Spleen (tissue), 11 donors: Measurements from ENCODE around the gene KCNT1. TPM values are rescaled to one million over a fixed set of nuclear protein-coding genes. Genes with fewer than 3 reads are reported as not detected.

Source experiments
- DNase-seq: peaks from one replicate; pipeline ENCODE4 v3.0.0-alpha.2; 2020
- H3K27ac ChIP-seq, 8 donors: fragments of 200-600 bp; sonication (generic) in 7 of 8; 1 replicate in 4 of 8; 2 replicates in 4 of 8; pipeline versions ENCODE4 v1.5.0 to v1.8.0; 2016 to 2021; ENCODE audit warnings: inconsistent platforms in 4 of 8, mild to moderate bottlenecking in 4 of 8, moderate library complexity in 1 of 8
- H3K27me3 ChIP-seq, 7 donors: fragments of 200-600 bp; sonication (generic) in 6 of 7; replicated peaks in 1 of 7; 1 replicate in 4 of 7; 2 replicates in 3 of 7; pipeline versions ENCODE4 v1.5.0 to v1.8.0; 2016 to 2021; ENCODE audit warnings: inconsistent platforms in 3 of 7, mild to moderate bottlenecking in 1 of 7
- H3K36me3 ChIP-seq, 6 donors: fragments of 200-600 bp; sonication (generic) in 5 of 6; 1 replicate in 4 of 6; 2 replicates in 2 of 6; pipeline versions ENCODE4 v1.5.0 to v1.8.0; 2016 to 2021; ENCODE audit warnings: inconsistent platforms in 2 of 6
- H3K4me1 ChIP-seq, 6 donors: fragments of 200-600 bp; sonication (generic) in 5 of 6; 1 replicate in 3 of 6; 2 replicates in 3 of 6; pipeline versions ENCODE4 v1.5.0 to v1.8.0; 2016 to 2021; ENCODE audit warnings: inconsistent platforms in 3 of 6
- H3K4me3 ChIP-seq, 8 donors: fragments of 200-600 bp; sonication (generic) in 7 of 8; 1 replicate in 4 of 8; 2 replicates in 4 of 8; pipeline versions ENCODE4 v1.5.0 to v1.8.0; 2016 to 2021; ENCODE audit warnings: inconsistent platforms in 4 of 8, mild to moderate bottlenecking in 4 of 8, moderate library complexity in 2 of 8
- H3K9me3 ChIP-seq, 8 donors: fragments of 200-600 bp; sonication (generic) in 7 of 8; 1 replicate in 4 of 8; 2 replicates in 4 of 8; pipeline versions ENCODE4 v1.5.0 to v1.8.0; 2016 to 2021; ENCODE audit warnings: inconsistent platforms in 4 of 8
- CTCF ChIP-seq, 11 experiments: fragments of 200-600 bp in 7 of 11; fragments of 450-650 bp in 4 of 11; sonication (generic) in 4 of 11; IDR thresholded peaks in 8 of 11; conservative IDR thresholded peaks in 3 of 11; 1 replicate in 7 of 11; 2 replicates in 4 of 11; pipeline versions ENCODE4 v1.4.0 to v1.8.0; 2016 to 2021; ENCODE audit warnings: antibody characterized with exemption in 11 of 11, inconsistent platforms in 4 of 11, mild to moderate bottlenecking in 1 of 11
- POLR2A ChIP-seq, 3 donors: fragments of 450-650 bp; IDR thresholded peaks; one replicate each; pipeline ENCODE4 v1.5.1; 2017; ENCODE audit warnings: antibody characterized with exemption in 3 of 3, mild to moderate bottlenecking in 1 of 3
- POLR2AphosphoS5 ChIP-seq, 3 donors: sonication (generic); formaldehyde crosslinking; IDR thresholded peaks; one replicate each; pipeline ENCODE4 v1.5.1; 2017; ENCODE audit warnings: antibody characterized with exemption in 3 of 3
- WGBS, 5 donors: extraction: QIAGEN DNeasy Blood & Tissue Kit in 3 of 5; methylation state at CpG; one replicate each; pipeline versions ENCODE4 v1.1.5 to v1.1.7; 2013 to 2018; 5-methylcytosine and 5-hydroxymethylcytosine counted together
- intact Hi-C: fragments of 100-400 bp; cut with DNase I; formaldehyde crosslinking; loops from one replicate; pipeline ENCODE4 v1.15.0; 2023; ENCODE audit warnings: low total_unique reads
- polyA plus RNA-seq, 3 donors: library from polyadenylated mRNA; stranded (reverse); fragments of 200-250 nt; gene quantifications; one replicate each; pipeline ENCODE4 v1.2.1, GENCODE V29; 2013
- total RNA-seq, 7 donors: library from RNA; depleted of rRNA in 3 of 7; stranded (reverse); fragments of >200 nt in 3 of 7; fragmentation: NEBNext Ultra II Directional in 4 of 7; extraction: Animal tissue kit (Norgen Biotek cat#: 25700) in 4 of 7; gene quantifications; one replicate each; pipeline versions ENCODE4 v1.1.0 to v1.2.1, GENCODE V29; 2016 to 2021
- donor health status: healthy with polysubstance abuse.
- donor health status: DM: no; HTN: no; CAD: no; lungs with moderate emphysema.
- donor health status: DM: no; HTN: no; CAD: no.
- donor health status: Bipolar disorder and iron deficiency.
- donor health status: healthy.
- donor health status: DM: no; HTN: no; CAD: no.
- donor health status: DM: yes; HTN: yes; CAD: no.

KCNT1 gene
- total and polyA plus RNA-seq, 10 donors = 1.0 to 41.5 (median 19.8) TPM

- Histone ChIP-seq H3K9me3 (peaks cover 0 to 17% (median 13%) of the 10 kb centered on the region in 8 donors), H3K4me1 (no peaks in the 10 kb centered on the region), H3K27ac (no peak overlapping the region), H3K36me3 (peaks cover 0 to 62% (median 0%) of the 10 kb centered on the region in 6 donors), H3K4me3 (no peak overlapping the region), H3K27me3 (no peaks in the 10 kb centered on the region)
- TF ChIP-seq CTCF (IDR thresholded peaks at IDR 0.05 in 8 of 11, conservative IDR thresholded peaks at IDR 0.05 in 3 of 11) (no peak), POLR2AphosphoS5 (IDR thresholded peaks at IDR 0.05) (no peak), POLR2A (IDR thresholded peaks at IDR 0.05) (no peak)
- no peak for DNase-seq
- WGBS, 5 donors = 68 to 78% (median 74%) methylated on average over 8 to 20 of the region's 20 CpGs
- intact Hi-C loops = no loop called here
Measured at GRCh38 chr9:135761150-135761844, 59.3 kb downstream of the KCNT1 start.

GRCh38 chr9:135761845-135762168 is 59.8 kb downstream of the KCNT1 start:
- intact Hi-C loops = no loop called here
- Histone ChIP-seq H3K27me3 (no peaks in the 10 kb centered on the region), H3K27ac (no peak overlapping the region), H3K4me1 (no peaks in the 10 kb centered on the region), H3K4me3 (no peak overlapping the region), H3K36me3 (peaks cover 0 to 62% (median 0%) of the 10 kb centered on the region in 6 donors), H3K9me3 (peaks cover 0 to 22% (median 17%) of the 10 kb centered on the region in 8 donors)
- 83 to 88% (median 86%) methylated on average over 10 to 16 of the region's 16 CpGs for WGBS, 5 donors
- TF ChIP-seq CTCF (IDR thresholded peaks at IDR 0.05 in 8 of 11, conservative IDR thresholded peaks at IDR 0.05 in 3 of 11) (no peak), POLR2AphosphoS5 (IDR thresholded peaks at IDR 0.05) (no peak), POLR2A (IDR thresholded peaks at IDR 0.05) (no peak)
- DNase-seq = no peak

DNA sequence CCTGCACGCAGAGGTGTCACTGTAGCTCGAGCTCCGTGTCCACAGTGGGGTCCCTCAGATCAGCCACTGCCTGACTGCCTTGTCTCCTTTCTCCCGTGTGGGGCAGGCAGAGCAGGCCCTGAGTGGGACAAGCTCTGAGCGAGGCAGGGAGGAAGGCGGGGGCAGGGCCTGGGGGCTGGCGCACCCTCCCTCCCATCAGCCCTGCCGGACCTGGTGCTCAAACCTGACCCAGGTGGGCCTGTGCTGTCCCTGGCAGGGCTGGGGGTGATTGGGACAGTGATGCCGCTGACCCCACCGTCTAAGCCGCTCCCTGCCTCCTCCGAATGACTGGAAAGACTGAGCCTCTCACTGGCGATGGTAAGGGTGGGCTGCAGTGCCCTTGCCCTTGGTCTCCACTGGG is 60.9 kb downstream of the KCNT1 start:
- 72 to 89% (median 85%) methylated on average over 7 to 13 of the region's 13 CpGs for WGBS, 5 donors
- no peaks in the 10 kb centered on the region for H3K4me1 ChIP-seq
- peaks cover 0 to 32% (median 19%) of the 10 kb centered on the region in 8 donors for H3K9me3 ChIP-seq
- H3K4me3 ChIP-seq = no peak overlapping the region
- intact Hi-C loops = no loop called here
- DNase-seq = no peak
- H3K27me3 ChIP-seq = no peaks in the 10 kb centered on the region
- H3K27ac ChIP-seq = no peak overlapping the region
- peaks cover 0 to 61% (median 0%) of the 10 kb centered on the region in 6 donors for H3K36me3 ChIP-seq
- TF ChIP-seq CTCF (IDR thresholded peaks at IDR 0.05 in 8 of 11, conservative IDR thresholded peaks at IDR 0.05 in 3 of 11) (no peak), POLR2A (IDR thresholded peaks at IDR 0.05) (no peak), POLR2AphosphoS5 (IDR thresholded peaks at IDR 0.05) (peak in 1 of 3 donors; percentile 19)

- Histone ChIP-seq H3K27ac (no peak overlapping the region), H3K27me3 (no peaks in the 10 kb centered on the region), H3K36me3 (peaks cover 0 to 57% (median 0%) of the 10 kb centered on the region in 6 donors), H3K4me1 (no peaks in the 10 kb centered on the region), H3K9me3 (peaks cover 0 to 32% (median 19%) of the 10 kb centered on the region in 8 donors), H3K4me3 (no peak overlapping the region)
- no peak for DNase-seq
- intact Hi-C loops = no loop called here
- no peak for TF ChIP-seq POLR2AphosphoS5 (IDR thresholded peaks at IDR 0.05)
- no peak for TF ChIP-seq CTCF (IDR thresholded peaks at IDR 0.05 in 8 of 11, conservative IDR thresholded peaks at IDR 0.05 in 3 of 11)
- TF ChIP-seq POLR2A (IDR thresholded peaks at IDR 0.05) = no peak
- WGBS, 5 donors = 82 to 94% (median 91%) methylated on average over 20 to 24 of the region's 24 CpGs
Measured at GRCh38 chr9:135763716-135764446, 61.9 kb downstream of the KCNT1 start.
